Ishikawa (cell line): ENCODE measurements around the gene CPA5.

Experiments used
- EP300 ChIP-seq: IDR thresholded peaks from 2 replicates; pipeline ENCODE4 v1.6.1; 2012; ENCODE audit warnings: borderline replicate concordance
- TAF1 ChIP-seq: IDR thresholded peaks from 2 replicates; pipeline ENCODE4 v1.6.1; 2012; ENCODE audit warnings: low read depth, mild to moderate bottlenecking
- TEAD4 ChIP-seq: IDR thresholded peaks from 2 replicates; pipeline ENCODE4 v1.6.1; 2012
- YY1 ChIP-seq: IDR thresholded peaks from 2 replicates; pipeline ENCODE4 v1.6.1; 2012; ENCODE audit warnings: low read depth
- TF ChIP-seq, protein P1 (sequence below): IDR thresholded peaks from 2 replicates; pipeline ENCODE4 v1.6.1; 2012

DNA sequence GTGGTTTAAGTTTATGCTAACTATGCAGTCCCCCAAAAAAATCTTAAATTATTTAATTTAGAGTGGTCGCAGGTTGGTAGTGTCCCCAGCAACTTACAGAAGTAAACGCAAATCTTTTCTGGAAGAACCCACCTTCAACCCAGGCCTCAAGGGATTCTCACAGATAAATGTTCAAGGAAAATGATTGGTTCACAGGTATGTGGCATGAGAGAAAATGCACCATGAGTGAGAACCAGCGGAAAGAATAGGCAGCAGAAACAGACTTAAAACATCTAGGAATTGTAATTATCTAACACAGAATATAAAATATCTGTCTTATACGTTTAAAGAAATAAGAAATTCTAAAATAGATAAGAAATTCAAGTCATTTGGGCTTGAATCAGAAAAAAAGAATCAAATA lies 2.7 kb upstream of the CPA5 start:
- TF ChIP-seq TEAD4 (no peak), EP300 (no peak), YY1 (no peak), TAF1 (no peak)
- TF ChIP-seq, protein P1, sequence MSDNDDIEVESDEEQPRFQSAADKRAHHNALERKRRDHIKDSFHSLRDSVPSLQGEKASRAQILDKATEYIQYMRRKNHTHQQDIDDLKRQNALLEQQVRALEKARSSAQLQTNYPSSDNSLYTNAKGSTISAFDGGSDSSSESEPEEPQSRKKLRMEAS: no peak
